ENCODE measurements around the gene APOL1.

GRCh38 chr22:36306227-36306626, 53.3 kb downstream of the APOL1 start:
- no peak for TF ChIP-seq CTCF (IDR thresholded peaks at IDR 0.05)
- TF ChIP-seq POLR2A (IDR thresholded peaks at IDR 0.05) = no peak

Data from upper lobe of left lung (tissue), 4 donors.